SK-N-SH (cell line): ENCODE data around the gene BRD1. TPM values are rescaled to one million over a fixed set of nuclear protein-coding genes. Genes with fewer than 3 reads are reported as not detected.

Experiments used
- CTCF ChIA-PET: fragments of 300-600, 350-600 bp; formaldehyde crosslinking; extraction: SDS; loops from one replicate; lab custom pipeline; 2021; lab: Yijun Ruan, JAX
- POLR2A ChIA-PET: fragments of 350-600 bp; sonication (Branson Sonifier 250); formaldehyde crosslinking; extraction: SDS; loops from one replicate; lab custom pipeline; 2020; ENCODE audit warnings: antibody characterized with exemption, inconsistent platforms; lab: Yijun Ruan, JAX
- DNase-seq: peaks from one replicate; pipeline ENCODE4 v3.0.0; 2012
- H2AFZ ChIP-seq: fragments of 200-600 bp; sonication (generic); 2 replicates; pipeline ENCODE4 v1.8.1; 2016; ENCODE audit warnings: antibody characterized with exemption, mild to moderate bottlenecking, low read depth
- H3F3A ChIP-seq: fragments of 200-600 bp; sonication (generic); replicated peaks from 2 replicates; pipeline ENCODE3; 2016; ENCODE audit warnings: antibody characterized with exemption, mild to moderate bottlenecking; ENCODE audit not compliant: insufficient read depth
- H3K27ac ChIP-seq, 2 experiments: fragments of 200-500 bp in 1 of 2; fragments of 200-600 bp in 1 of 2; sonication (Bioruptor generic) in 1 of 2; sonication (generic), shearing (Covaris generic) in 1 of 2; 2 replicates each; pipeline versions ENCODE4 v1.5.1 to v1.6.1; 2014 to 2016; ENCODE audit warnings: low read depth in 2 of 2, inconsistent platforms in 1 of 2, low read length in 1 of 2, mild to moderate bottlenecking in 1 of 2, mixed read lengths in 1 of 2
- H3K27me3 ChIP-seq: fragments of 200-600 bp; sonication (generic), shearing (Covaris generic); 2 replicates; pipeline ENCODE4 v1.6.1; 2016; ENCODE audit warnings: mixed run types; ENCODE audit not compliant: insufficient read depth
- H3K36me3 ChIP-seq, 2 experiments: fragments of 200-500 bp in 1 of 2; fragments of 200-600 bp in 1 of 2; sonication (Bioruptor generic) in 1 of 2; sonication (generic) in 1 of 2; replicated peaks in 1 of 2; 2 replicates each; pipeline versions ENCODE3 to v1.5.1; 2014 to 2016; ENCODE audit warnings: low read length in 1 of 2, mild to moderate bottlenecking in 1 of 2; ENCODE audit not compliant: insufficient read depth in 2 of 2, control insufficient read depth in 1 of 2
- H3K4me1 ChIP-seq, 2 experiments: fragments of 200-500 bp in 1 of 2; fragments of 200-600 bp in 1 of 2; sonication (Bioruptor generic) in 1 of 2; sonication (generic), shearing (Covaris generic) in 1 of 2; 2 replicates each; pipeline versions ENCODE4 v1.5.1 to v1.6.1; 2014 to 2016; ENCODE audit warnings: low read depth in 1 of 2, low read length in 1 of 2, mixed run types in 1 of 2; ENCODE audit not compliant: insufficient read depth in 2 of 2, control insufficient read depth in 1 of 2
- H3K4me2 ChIP-seq: fragments of 200-600 bp; sonication (generic), shearing (Covaris generic); 2 replicates; pipeline ENCODE4 v1.6.1; 2017; ENCODE audit warnings: mixed run types
- H3K4me3 ChIP-seq, 2 experiments: fragments of 200-500 bp in 1 of 2; fragments of 200-600 bp in 1 of 2; sonication (Bioruptor generic) in 1 of 2; sonication (generic), shearing (Covaris generic) in 1 of 2; 2 replicates each; pipeline versions ENCODE4 v1.5.1 to v1.8.1; 2014 to 2016; ENCODE audit warnings: low read depth in 2 of 2, inconsistent platforms in 1 of 2, low read length in 1 of 2, mild to moderate bottlenecking in 1 of 2, mixed read lengths in 1 of 2, moderate library complexity in 1 of 2
- H3K79me2 ChIP-seq: fragments of 200-600 bp; sonication (generic); 2 replicates; pipeline ENCODE4 v1.8.1; 2017; ENCODE audit warnings: mild to moderate bottlenecking; ENCODE audit not compliant: insufficient read depth
- H3K9ac ChIP-seq: fragments of 200-600 bp; sonication (generic); 2 replicates; pipeline ENCODE4 v1.6.1; 2017; ENCODE audit warnings: mixed run types
- H3K9me2 ChIP-seq: fragments of 200-600 bp; sonication (generic); 2 replicates; pipeline ENCODE4 v1.6.1; 2017; ENCODE audit warnings: mixed run types
- H3K9me3 ChIP-seq: fragments of 200-600 bp; sonication (generic); 2 replicates; pipeline ENCODE4 v1.6.1; 2017; ENCODE audit warnings: mixed run types, mild to moderate bottlenecking, moderate library complexity
- H4K20me1 ChIP-seq: fragments of 200-600 bp; sonication (generic); 2 replicates; pipeline ENCODE4 v1.6.1; 2017; ENCODE audit warnings: mild to moderate bottlenecking, mixed run types; ENCODE audit not compliant: insufficient read depth
- EP300 ChIP-seq, 2 experiments: IDR thresholded peaks; 2 replicates each; pipeline versions ENCODE4 v1.4.0 to v1.6.1; 2012; ENCODE audit warnings: borderline replicate concordance in 1 of 2, low read depth in 1 of 2, low read length in 1 of 2
- EZH2phosphoT487 ChIP-seq: fragments of 200-600 bp; sonication (generic); IDR thresholded peaks from 2 replicates; pipeline ENCODE4 v1.6.1; 2017; ENCODE audit warnings: low read depth, mixed run types, mild to moderate bottlenecking, antibody characterized with exemption, moderate library complexity, borderline replicate concordance
- FOSL2 ChIP-seq: IDR thresholded peaks from 2 replicates; pipeline ENCODE4 v1.4.0; 2012; ENCODE audit warnings: low read depth, mild to moderate bottlenecking, moderate library complexity, borderline replicate concordance
- GABPA ChIP-seq: IDR thresholded peaks from 2 replicates; pipeline ENCODE4 v1.4.0; 2012; ENCODE audit warnings: low read depth, mild to moderate bottlenecking
- GATA2 ChIP-seq: sonication (generic); formaldehyde crosslinking; IDR thresholded peaks from 2 replicates; pipeline ENCODE4 v1.5.0; 2020; ENCODE audit warnings: mild to moderate bottlenecking, missing genetic modification reagents
- IRF3 ChIP-seq: fragments of 150-350 bp; IDR thresholded peaks from 2 replicates; pipeline ENCODE4 v1.6.1; 2016; ENCODE audit warnings: mild to moderate bottlenecking, low read depth, low read length
- MAX ChIP-seq: IDR thresholded peaks from 2 replicates; pipeline ENCODE4 v1.4.0; 2012; ENCODE audit warnings: low read depth
- MEF2A ChIP-seq: IDR thresholded peaks from 2 replicates; pipeline ENCODE4 v1.4.0; 2012; ENCODE audit warnings: low read depth, borderline replicate concordance
- RAD21 ChIP-seq: IDR thresholded peaks from 2 replicates; pipeline ENCODE4 v1.6.1; 2012; ENCODE audit warnings: mild to moderate bottlenecking, low read length
- RXRA ChIP-seq: IDR thresholded peaks from 2 replicates; pipeline ENCODE4 v1.4.0; 2012; ENCODE audit warnings: low read depth, mild to moderate bottlenecking, borderline replicate concordance
- SIN3A ChIP-seq: IDR thresholded peaks from 2 replicates; pipeline ENCODE4 v1.6.1; 2012; ENCODE audit warnings: low read depth, mild to moderate bottlenecking, low read length, moderate library complexity, borderline replicate concordance
- WGBS: methylation state at CpG from one replicate; pipeline ENCODE4 v1.1.6; 2017; ENCODE audit warnings: low lambda C conversion rate; 5-methylcytosine and 5-hydroxymethylcytosine counted together
- polyA plus RNA-seq, 3 experiments: library from polyadenylated mRNA; depleted of rRNA; stranded (reverse); fragments of >200 nt; gene quantifications; 2 replicates each; pipeline ENCODE4 v1.2.3, GENCODE V29; 2012
- TF ChIP-seq, protein P1 (sequence below): IDR thresholded peaks from 2 replicates; pipeline ENCODE4 v1.4.0; 2012; ENCODE audit warnings: low read depth, borderline replicate concordance
- TF ChIP-seq, protein P2 (sequence below): IDR thresholded peaks from 2 replicates; pipeline ENCODE4 v1.4.0; 2012; ENCODE audit warnings: low read depth, borderline replicate concordance
- TF ChIP-seq, protein P3 (sequence below): IDR thresholded peaks from 2 replicates; pipeline ENCODE4; 2012

The BRD1 gene
- polyA plus RNA-seq, 1 of the 3 experiments (the other 2 are of a cell fraction) = 10.3 TPM

DNA sequence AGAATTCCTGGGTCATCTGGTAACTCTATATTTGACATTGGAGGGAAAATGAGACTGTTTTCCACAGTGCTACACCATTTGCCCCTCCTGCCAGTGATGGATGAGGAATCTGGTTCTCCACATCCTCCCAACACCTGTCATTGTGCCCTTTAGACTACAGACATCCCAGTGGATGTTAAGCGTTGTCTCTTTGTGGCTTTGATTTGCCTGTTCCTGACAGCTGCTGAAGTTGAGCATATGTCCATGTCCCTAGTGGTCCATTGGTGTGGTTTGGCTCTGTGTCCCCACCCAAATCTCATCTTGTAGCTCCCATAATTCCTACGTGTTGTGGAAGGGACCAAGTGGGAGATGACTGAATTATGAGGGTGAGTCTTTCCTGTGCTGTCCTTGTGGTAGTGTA lies 88.5 kb downstream of the BRD1 start:
- Histone ChIP-seq H3K79me2 (no peaks in the 10 kb centered on the region), H3F3A (no peaks in the 10 kb centered on the region), H3K4me3 (no peak overlapping the region), H3K36me3 (no peaks in the 10 kb centered on the region), H2AFZ (no peak overlapping the region), H3K27me3 (no peaks in the 10 kb centered on the region), H4K20me1 (no peaks in the 10 kb centered on the region), H3K4me1 (peaks cover 0 to 19% of the 10 kb centered on the region in 2 experiments; a peak in 1 of 4 replicates), H3K9me3 (no peaks in the 10 kb centered on the region), H3K27ac (no peak overlapping the region), H3K4me2 (no peak overlapping the region), H3K9ac (no peak overlapping the region), H3K9me2 (no peaks in the 10 kb centered on the region)
- ChIA-PET CTCF (interaction anchor here (0.6 kb wide), 1 partner anchor 253 kb away, joined by 3 read pairs; no protein-coding TSS in a partner anchor), POLR2A (no interaction called here)
- 10% methylated on average over 2 of the region's 2 CpGs for WGBS
- TF ChIP-seq SIN3A (no peak), MAX (no peak), MEF2A (no peak), FOSL2 (no peak), EP300 (IDR thresholded peaks at IDR 0.05; ENCODE audit: borderline replicate concordance in 1 of 2, low read depth in 1 of 2, low read length in 1 of 2) (no peak), GATA2 (CRISPR knock-in tag) (no peak), RXRA (no peak), RAD21 (no peak), GABPA (no peak), EZH2phosphoT487 (no peak), IRF3 (no peak)
- TF ChIP-seq, protein P1, sequence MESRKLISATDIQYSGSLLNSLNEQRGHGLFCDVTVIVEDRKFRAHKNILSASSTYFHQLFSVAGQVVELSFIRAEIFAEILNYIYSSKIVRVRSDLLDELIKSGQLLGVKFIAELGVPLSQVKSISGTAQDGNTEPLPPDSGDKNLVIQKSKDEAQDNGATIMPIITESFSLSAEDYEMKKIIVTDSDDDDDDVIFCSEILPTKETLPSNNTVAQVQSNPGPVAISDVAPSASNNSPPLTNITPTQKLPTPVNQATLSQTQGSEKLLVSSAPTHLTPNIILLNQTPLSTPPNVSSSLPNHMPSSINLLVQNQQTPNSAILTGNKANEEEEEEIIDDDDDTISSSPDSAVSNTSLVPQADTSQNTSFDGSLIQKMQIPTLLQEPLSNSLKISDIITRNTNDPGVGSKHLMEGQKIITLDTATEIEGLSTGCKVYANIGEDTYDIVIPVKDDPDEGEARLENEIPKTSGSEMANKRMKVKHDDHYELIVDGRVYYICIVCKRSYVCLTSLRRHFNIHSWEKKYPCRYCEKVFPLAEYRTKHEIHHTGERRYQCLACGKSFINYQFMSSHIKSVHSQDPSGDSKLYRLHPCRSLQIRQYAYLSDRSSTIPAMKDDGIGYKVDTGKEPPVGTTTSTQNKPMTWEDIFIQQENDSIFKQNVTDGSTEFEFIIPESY = no peak
- TF ChIP-seq, protein P2, sequence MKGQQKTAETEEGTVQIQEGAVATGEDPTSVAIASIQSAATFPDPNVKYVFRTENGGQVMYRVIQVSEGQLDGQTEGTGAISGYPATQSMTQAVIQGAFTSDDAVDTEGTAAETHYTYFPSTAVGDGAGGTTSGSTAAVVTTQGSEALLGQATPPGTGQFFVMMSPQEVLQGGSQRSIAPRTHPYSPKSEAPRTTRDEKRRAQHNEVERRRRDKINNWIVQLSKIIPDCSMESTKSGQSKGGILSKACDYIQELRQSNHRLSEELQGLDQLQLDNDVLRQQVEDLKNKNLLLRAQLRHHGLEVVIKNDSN = no peak
- TF ChIP-seq, protein P3, sequence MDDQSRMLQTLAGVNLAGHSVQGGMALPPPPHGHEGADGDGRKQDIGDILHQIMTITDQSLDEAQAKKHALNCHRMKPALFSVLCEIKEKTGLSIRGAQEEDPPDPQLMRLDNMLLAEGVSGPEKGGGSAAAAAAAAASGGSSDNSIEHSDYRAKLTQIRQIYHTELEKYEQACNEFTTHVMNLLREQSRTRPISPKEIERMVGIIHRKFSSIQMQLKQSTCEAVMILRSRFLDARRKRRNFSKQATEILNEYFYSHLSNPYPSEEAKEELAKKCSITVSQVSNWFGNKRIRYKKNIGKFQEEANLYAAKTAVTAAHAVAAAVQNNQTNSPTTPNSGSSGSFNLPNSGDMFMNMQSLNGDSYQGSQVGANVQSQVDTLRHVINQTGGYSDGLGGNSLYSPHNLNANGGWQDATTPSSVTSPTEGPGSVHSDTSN = no peak
- DNase-seq = no peak
